H1 (cell line): Measurements from ENCODE around the gene PHLPP1. TPM values are rescaled to one million over a fixed set of nuclear protein-coding genes. Genes with fewer than 3 reads are reported as not detected.

Experiments used
- CTCF ChIA-PET: fragments of 300-600 bp; sonication (Branson Sonifier 250); formaldehyde crosslinking; loops from one replicate; lab custom pipeline; 2021; ENCODE audit not compliant: partially characterized antibody; lab: Charles Lee
- POLR2A ChIA-PET: fragments of 300-600 bp; sonication (Branson Sonifier 250); formaldehyde crosslinking; loops from one replicate; lab custom pipeline; 2021; ENCODE audit warnings: inconsistent platforms; ENCODE audit not compliant: partially characterized antibody; lab: Charles Lee
- DNase-seq, 2 experiments: peaks; one replicate each; pipeline versions ENCODE4 v3.0.0 to v3.0.0-alpha.2; 2010 to 2022; ENCODE audit warnings: low spot score in 2 of 2, low read depth in 1 of 2, mixed read lengths in 1 of 2
- FAIRE-seq: peaks from 2 replicates; lab custom pipeline; 2011; peaks lifted over from hg19 to GRCh38; lab: Jason Lieb, UNC
- H2AFZ ChIP-seq: 2 replicates; pipeline ENCODE4 v1.8.1; 2012; ENCODE audit warnings: low read length, inconsistent platforms
- H2AK5ac ChIP-seq: 2 replicates; pipeline ENCODE4 v1.6.1; 2013; ENCODE audit warnings: low read depth, low read length
- H2BK120ac ChIP-seq: replicated peaks from 2 replicates; pipeline ENCODE3; 2013; ENCODE audit warnings: low read depth, low read length, inconsistent platforms
- H2BK12ac ChIP-seq: 2 replicates; pipeline ENCODE4 v1.6.1; 2013; ENCODE audit warnings: low read depth, low read length
- H2BK15ac ChIP-seq: 2 replicates; pipeline ENCODE4 v1.6.1; 2013; ENCODE audit warnings: low read length
- H2BK20ac ChIP-seq: 2 replicates; pipeline ENCODE4 v1.6.1; 2013; ENCODE audit warnings: low read length
- H2BK5ac ChIP-seq: 2 replicates; pipeline ENCODE4 v1.6.1; 2013; ENCODE audit warnings: low read depth, low read length
- H3K14ac ChIP-seq: 2 replicates; pipeline ENCODE4 v1.6.1; 2013; ENCODE audit warnings: inconsistent platforms; ENCODE audit not compliant: insufficient read length
- H3K18ac ChIP-seq: 2 replicates; pipeline ENCODE4 v1.6.1; 2013; ENCODE audit warnings: low read length; ENCODE audit errors: extremely low read depth
- H3K23ac ChIP-seq: 2 replicates; pipeline ENCODE4 v1.6.1; 2013; ENCODE audit warnings: inconsistent platforms; ENCODE audit not compliant: insufficient read length
- H3K23me2 ChIP-seq: 2 replicates; pipeline ENCODE4 v1.6.1; 2013; ENCODE audit warnings: low read depth, low read length
- H3K27ac ChIP-seq: 2 replicates; pipeline ENCODE4 v1.6.1; 2011; ENCODE audit warnings: low read depth, low read length, inconsistent platforms
- H3K27me3 ChIP-seq, 4 experiments: replicated peaks in 1 of 4; 1 replicate in 1 of 4; 2 replicates in 3 of 4; pipeline versions ENCODE4 v1.6.1 to v1.8.1; 2011 to 2013; ENCODE audit warnings: low read length in 3 of 4, mild to moderate bottlenecking in 3 of 4, inconsistent platforms in 2 of 4, mixed read lengths in 2 of 4, moderate library complexity in 1 of 4; ENCODE audit not compliant: control insufficient read depth in 3 of 4, insufficient read depth in 3 of 4; ENCODE audit errors: extremely low read depth in 1 of 4
- H3K36me3 ChIP-seq, 4 experiments: 2 replicates each; pipeline versions ENCODE4 v1.6.1 to v1.8.1; 2011 to 2013; ENCODE audit warnings: mild to moderate bottlenecking in 4 of 4, low read length in 3 of 4, moderate library complexity in 2 of 4, control low read depth in 1 of 4, inconsistent platforms in 1 of 4; ENCODE audit not compliant: insufficient read depth in 4 of 4, control insufficient read depth in 2 of 4
- H3K4ac ChIP-seq: replicated peaks from 2 replicates; pipeline ENCODE3; 2013; ENCODE audit warnings: low read length, low read depth, mixed read lengths, inconsistent platforms; ENCODE audit not compliant: insufficient read length
- H3K4me1 ChIP-seq, 4 experiments: replicated peaks in 1 of 4; 1 replicate in 1 of 4; 2 replicates in 3 of 4; pipeline versions ENCODE4 v1.6.1 to v1.8.1; 2011 to 2013; ENCODE audit warnings: low read length in 3 of 4, inconsistent platforms in 2 of 4, mixed read lengths in 1 of 4; ENCODE audit not compliant: insufficient read depth in 4 of 4, control insufficient read depth in 3 of 4
- H3K4me2 ChIP-seq, 2 experiments: 2 replicates each; pipeline versions ENCODE4 v1.6.1 to v1.8.1; 2011 to 2013; ENCODE audit warnings: low read depth in 2 of 2, low read length in 2 of 2, control low read depth in 1 of 2, inconsistent platforms in 1 of 2, mild to moderate bottlenecking in 1 of 2; ENCODE audit not compliant: insufficient read depth in 1 of 2
- H3K4me3 ChIP-seq, 4 experiments: fragments of 200-600, 300-600 bp in 1 of 4; sonication (generic), shearing (Covaris generic), sonication (Bioruptor Twin) in 1 of 4; 2 replicates each; pipeline versions ENCODE4 v1.5.1 to v1.8.1; 2011 to 2016; ENCODE audit warnings: low read length in 4 of 4, low read depth in 3 of 4, control low read depth in 2 of 4, inconsistent platforms in 2 of 4, mild to moderate bottlenecking in 2 of 4, mixed read lengths in 1 of 4, moderate library complexity in 1 of 4; ENCODE audit not compliant: insufficient read depth in 2 of 4; ENCODE audit errors: extremely low read depth in 1 of 4
- H3K56ac ChIP-seq: replicated peaks from 2 replicates; pipeline ENCODE3; 2013; ENCODE audit warnings: low read depth, mild to moderate bottlenecking, mixed read lengths, low read length, inconsistent platforms; ENCODE audit not compliant: insufficient read length
- H3K79me1 ChIP-seq: 2 replicates; pipeline ENCODE4 v1.6.1; 2013; ENCODE audit warnings: low read depth, low read length, control low read depth
- H3K79me2 ChIP-seq, 2 experiments: 2 replicates each; pipeline versions ENCODE4 v1.6.1 to v1.8.1; 2012 to 2013; ENCODE audit warnings: low read length in 2 of 2, mild to moderate bottlenecking in 2 of 2, inconsistent platforms in 1 of 2; ENCODE audit not compliant: insufficient read depth in 2 of 2, control insufficient read depth in 1 of 2
- H3K9ac ChIP-seq, 4 experiments: replicated peaks in 1 of 4; 1 replicate in 1 of 4; 2 replicates in 3 of 4; pipeline versions ENCODE4 v1.6.1 to v1.8.1; 2011 to 2013; ENCODE audit warnings: low read depth in 3 of 4, low read length in 3 of 4, control low read depth in 2 of 4, mild to moderate bottlenecking in 2 of 4, moderate library complexity in 2 of 4, inconsistent platforms in 1 of 4; ENCODE audit errors: extremely low read depth in 1 of 4
- H3K9me3 ChIP-seq, 2 experiments: 2 replicates each; pipeline versions ENCODE4 v1.6.1 to v1.8.1; 2012 to 2013; ENCODE audit warnings: mild to moderate bottlenecking in 2 of 2, moderate library complexity in 2 of 2, control low read depth in 1 of 2, inconsistent platforms in 1 of 2, low read depth in 1 of 2, low read length in 1 of 2, mixed read lengths in 1 of 2; ENCODE audit not compliant: insufficient read depth in 2 of 2
- H4K20me1 ChIP-seq, 2 experiments: replicated peaks in 1 of 2; 2 replicates each; pipeline versions ENCODE3 to v1.8.1; 2011 to 2013; ENCODE audit warnings: inconsistent platforms in 2 of 2, low read length in 2 of 2, mild to moderate bottlenecking in 1 of 2; ENCODE audit not compliant: insufficient read depth in 2 of 2, control insufficient read depth in 1 of 2
- H4K5ac ChIP-seq: 2 replicates; pipeline ENCODE4 v1.6.1; 2013; ENCODE audit warnings: low read length, low read depth, mixed read lengths, inconsistent platforms; ENCODE audit not compliant: insufficient read length
- H4K8ac ChIP-seq: 2 replicates; pipeline ENCODE4 v1.8.0; 2013; ENCODE audit warnings: mild to moderate bottlenecking, moderate library complexity, low read length, inconsistent platforms; ENCODE audit not compliant: insufficient read depth; ENCODE audit errors: extremely low read depth
- H4K91ac ChIP-seq: replicated peaks from 2 replicates; pipeline ENCODE3; 2013; ENCODE audit warnings: low read length, mixed read lengths, inconsistent platforms; ENCODE audit not compliant: insufficient read length
- RFX5 ChIP-seq: IDR thresholded peaks from 2 replicates; pipeline ENCODE4 v1.6.1; 2011; ENCODE audit warnings: low read depth, low read length, improper control_type of control experiment, borderline replicate concordance
- SUZ12 ChIP-seq: fragments of 200-600 bp; sonication (generic); IDR thresholded peaks from 2 replicates; pipeline ENCODE4 v1.6.1; 2012; ENCODE audit warnings: mild to moderate bottlenecking, inconsistent platforms, low read length, moderate library complexity, mixed read lengths
- TAF1 ChIP-seq: IDR thresholded peaks from 2 replicates; pipeline ENCODE4 v1.6.1; 2011; ENCODE audit warnings: mild to moderate bottlenecking, low read depth, low read length
- ZNF274 ChIP-seq: IDR thresholded peaks from 2 replicates; pipeline ENCODE4 v1.7.0; 2012; ENCODE audit warnings: low read length, borderline replicate concordance; ENCODE audit errors: extremely low read depth
- WGBS, 2 experiments: shearing (Covaris generic) in 1 of 2; methylation state at CpG; one replicate each; pipeline versions ENCODE4 v1.1.6 to v1.1.7; 2013 to 2015; ENCODE audit warnings: low lambda C conversion rate in 2 of 2, mixed read lengths in 2 of 2, inconsistent platforms in 1 of 2, low coverage in 1 of 2, missing lambda C conversion rate in 1 of 2; ENCODE audit not compliant: insufficient replicate concordance in 2 of 2, insufficient coverage in 1 of 2, insufficient read length in 1 of 2; ENCODE audit errors: extremely low coverage in 1 of 2, missing lambda C conversion rate in 1 of 2; 5-methylcytosine and 5-hydroxymethylcytosine counted together
- polyA plus RNA-seq, 7 experiments: library from polyadenylated mRNA; depleted of rRNA in 3 of 7; stranded (reverse) in 5 of 7; unstranded in 2 of 7; fragments of >200 nt in 5 of 7; fragments of 200-250 nt in 2 of 7; gene quantifications; 1 replicate in 5 of 7; 2 replicates in 1 of 7; 4 replicates in 1 of 7; pipeline versions ENCODE4 v1.2.1 to v1.2.3, GENCODE V29; 2011 to 2013; ENCODE audit warnings: missing spikeins in 2 of 7, mixed read lengths in 2 of 7
- total RNA-seq: library from RNA; stranded (reverse); fragmentation: NEBNext Ultra II Directional; extraction: Animal tissue kit (Norgen Biotek cat#: 25700); gene quantifications from 2 replicates; pipeline ENCODE4 v1.2.1, GENCODE V29; 2021

The PHLPP1 gene
- total and polyA plus RNA-seq, 2 of the 8 experiments (the other 6 are each of a cell fraction or from before 2014, with no cell fraction given), result 28.0 to 66.3 TPM

- Histone ChIP-seq H3K27me3 (no peaks in the 10 kb centered on the region), H4K5ac (no peak overlapping the region), H3K9me3 (no peaks in the 10 kb centered on the region), H3K18ac (no peak overlapping the region), H4K91ac (no peak overlapping the region), H2BK12ac (no peak overlapping the region), H2BK15ac (no peak overlapping the region), H3K79me2 (no peaks in the 10 kb centered on the region), H2BK120ac (no peak overlapping the region), H2BK5ac (no peak overlapping the region), H2BK20ac (no peak overlapping the region), H3K23ac (no peak overlapping the region), H3K9ac (no peak overlapping the region), H3K79me1 (no peaks in the 10 kb centered on the region), H3K4me2 (no peak overlapping the region), H3K4me3 (no peak overlapping the region), H2AK5ac (no peak overlapping the region), H2AFZ (no peak overlapping the region), H3K36me3 (peaks cover 2 to 31% (median 9%) of the 10 kb centered on the region in 4 experiments; a peak in 6 of 8 replicates), H3K56ac (no peak overlapping the region), H3K14ac (no peak overlapping the region), H3K27ac (no peak overlapping the region), H3K4me1 (peaks cover 0 to 7% (median 0%) of the 10 kb centered on the region in 4 experiments; a peak in 2 of 7 replicates), H4K20me1 (no peaks in the 10 kb centered on the region), H3K23me2 (no peaks in the 10 kb centered on the region), H3K4ac (no peak overlapping the region), H4K8ac (no peak overlapping the region)
- FAIRE-seq, result no peak
- ChIA-PET POLR2A (no interaction called here), CTCF (interaction anchor here (0.6 to 5.1 kb wide), 3 partner anchors 316 to 378 kb away, joined by 3 to 26 read pairs (median 5); no protein-coding TSS in a partner anchor)
- DNase-seq, result no peak
- WGBS, 2 experiments, result 89% methylated on average over 1 of the region's 1 CpG; no CpG with 5 or more reads in 1 of the 2 experiments
- TF ChIP-seq RFX5 (no peak), ZNF274 (no peak), TAF1 (no peak), SUZ12 (no peak)
Measured at GRCh38 chr18:62964432-62964831, 249.1 kb downstream of the PHLPP1 start.
